H9 (cell line): ENCODE results near the gene PYGB. TPM values are rescaled to one million over a fixed set of nuclear protein-coding genes. Genes with fewer than 3 reads are reported as not detected.

Experiments
- DNase-seq: peaks from one replicate; pipeline ENCODE4 v3.0.0-alpha.2; 2017
- H2AFZ ChIP-seq: one replicate; pipeline ENCODE4 v1.6.1; 2013; ENCODE audit warnings: mild to moderate bottlenecking, low read length, control low read depth, moderate library complexity
- H2AK5ac ChIP-seq: 2 replicates; pipeline ENCODE4 v1.6.1; 2013; ENCODE audit warnings: low read length, control low read depth, mixed read lengths; ENCODE audit not compliant: insufficient read length
- H2BK120ac ChIP-seq: one replicate; pipeline ENCODE4 v1.6.1; 2013; ENCODE audit warnings: low read depth, mild to moderate bottlenecking, low read length, control low read depth, inconsistent platforms; ENCODE audit not compliant: poor library complexity, severe bottlenecking
- H2BK12ac ChIP-seq: 2 replicates; pipeline ENCODE4 v1.6.1; 2013; ENCODE audit warnings: low read length, control low read depth, mixed read lengths, low read depth; ENCODE audit not compliant: insufficient read length
- H2BK15ac ChIP-seq: 2 replicates; pipeline ENCODE4 v1.6.1; 2013; ENCODE audit warnings: low read depth, low read length, control low read depth
- H2BK20ac ChIP-seq: one replicate; pipeline ENCODE4 v1.6.1; 2013; ENCODE audit warnings: low read depth, mild to moderate bottlenecking, low read length, control low read depth, inconsistent platforms; ENCODE audit not compliant: poor library complexity, severe bottlenecking
- H2BK5ac ChIP-seq: 2 replicates; pipeline ENCODE4 v1.6.1; 2013; ENCODE audit warnings: low read length, control low read depth, mixed read lengths; ENCODE audit not compliant: insufficient read length
- H3K14ac ChIP-seq: 2 replicates; pipeline ENCODE4 v1.6.1; 2013; ENCODE audit warnings: low read length, control low read depth; ENCODE audit not compliant: insufficient read depth
- H3K18ac ChIP-seq: 2 replicates; pipeline ENCODE4 v1.6.1; 2013; ENCODE audit warnings: low read depth, mild to moderate bottlenecking, mixed read lengths, low read length, control low read depth; ENCODE audit not compliant: insufficient read length
- H3K23ac ChIP-seq: 2 replicates; pipeline ENCODE4 v1.6.1; 2013; ENCODE audit warnings: low read length, control low read depth, mixed read lengths, low read depth; ENCODE audit not compliant: insufficient read length
- H3K23me2 ChIP-seq: 2 replicates; pipeline ENCODE4 v1.6.1; 2013; ENCODE audit warnings: low read depth, mild to moderate bottlenecking, mixed read lengths, low read length, control low read depth; ENCODE audit not compliant: insufficient read length, poor library complexity, severe bottlenecking
- H3K27ac ChIP-seq: 2 replicates; pipeline ENCODE4 v1.5.1; 2013; ENCODE audit warnings: low read length, control low read depth, mixed read lengths, low read depth; ENCODE audit not compliant: insufficient read length
- H3K27me3 ChIP-seq: 2 replicates; pipeline ENCODE4 v1.6.1; 2013; ENCODE audit warnings: low read length, control low read depth, inconsistent platforms; ENCODE audit not compliant: insufficient read depth
- H3K4ac ChIP-seq: 2 replicates; pipeline ENCODE4 v1.6.1; 2013; ENCODE audit warnings: low read depth, mild to moderate bottlenecking, control low read depth, inconsistent platforms, low read length, moderate library complexity
- H3K4me1 ChIP-seq: 2 replicates; pipeline ENCODE4 v1.6.1; 2013; ENCODE audit warnings: low read length, control low read depth, inconsistent platforms; ENCODE audit not compliant: insufficient read depth
- H3K4me2 ChIP-seq: 2 replicates; pipeline ENCODE4 v1.6.1; 2013; ENCODE audit warnings: low read length, control low read depth, mixed read lengths; ENCODE audit not compliant: insufficient read length, insufficient read depth
- H3K56ac ChIP-seq: 2 replicates; pipeline ENCODE4 v1.6.1; 2013; ENCODE audit warnings: low read depth, mild to moderate bottlenecking, mixed read lengths, low read length, control low read depth; ENCODE audit not compliant: insufficient read length
- H3K79me1 ChIP-seq: 2 replicates; pipeline ENCODE4 v1.6.1; 2013; ENCODE audit warnings: low read depth, mild to moderate bottlenecking, moderate library complexity, low read length, control low read depth, inconsistent platforms; ENCODE audit not compliant: insufficient read depth, poor library complexity, severe bottlenecking
- H3K79me2 ChIP-seq: 2 replicates; pipeline ENCODE4 v1.6.1; 2013; ENCODE audit warnings: low read length, control low read depth, inconsistent platforms; ENCODE audit not compliant: insufficient read depth
- H3K9ac ChIP-seq: 2 replicates; pipeline ENCODE4 v1.6.1; 2013; ENCODE audit warnings: low read length, control low read depth, mixed read lengths; ENCODE audit not compliant: insufficient read length; ENCODE audit errors: extremely low read depth
- H3K9me3 ChIP-seq: one replicate; pipeline ENCODE4 v1.6.1; 2013; ENCODE audit warnings: low read depth, low read length, inconsistent platforms; ENCODE audit not compliant: control insufficient read depth
- H3T11ph ChIP-seq: one replicate; pipeline ENCODE4 v1.6.1; 2013; ENCODE audit warnings: mild to moderate bottlenecking, low read length, control low read depth, inconsistent platforms
- H4K20me1 ChIP-seq: one replicate; pipeline ENCODE4 v1.6.1; 2013; ENCODE audit not compliant: control insufficient read depth, insufficient read length, insufficient read depth
- H4K5ac ChIP-seq: 2 replicates; pipeline ENCODE4 v1.6.1; 2013; ENCODE audit warnings: low read depth, mild to moderate bottlenecking, mixed read lengths, low read length, control low read depth; ENCODE audit not compliant: insufficient read length
- H4K8ac ChIP-seq: replicated peaks from 2 replicates; pipeline ENCODE4 v1.6.1; 2013; ENCODE audit warnings: low read length, control low read depth, mixed read lengths, low read depth; ENCODE audit not compliant: insufficient read length
- H4K91ac ChIP-seq: 2 replicates; pipeline ENCODE4 v1.6.1; 2013; ENCODE audit warnings: low read depth, mild to moderate bottlenecking, moderate library complexity, mixed read lengths, low read length, control low read depth; ENCODE audit not compliant: insufficient read length
- H3K27ac Mint-ChIP-seq, 3 experiments: 2 replicates in 2 of 3; 3 replicates in 1 of 3; pipeline ENCODE4 v1.8.0; 2020 to 2021; ENCODE audit warnings: mixed read lengths in 3 of 3, mild to moderate bottlenecking in 1 of 3, moderate library complexity in 1 of 3
- H3K27me3 Mint-ChIP-seq: 2 replicates; pipeline ENCODE4 v1.8.0; 2021; ENCODE audit warnings: low read depth, mild to moderate bottlenecking, moderate library complexity, mixed read lengths
- H3K36me3 Mint-ChIP-seq, 3 experiments: 2 replicates in 2 of 3; 3 replicates in 1 of 3; pipeline ENCODE4 v1.8.0; 2020 to 2021; ENCODE audit warnings: low read depth in 3 of 3, mixed read lengths in 3 of 3; ENCODE audit not compliant: insufficient read depth in 1 of 3
- H3K4me1 Mint-ChIP-seq, 2 experiments: 2 replicates each; pipeline ENCODE4 v1.8.0; 2020; ENCODE audit warnings: mixed read lengths in 2 of 2
- H3K4me3 Mint-ChIP-seq, 2 experiments: 2 replicates in 1 of 2; 3 replicates in 1 of 2; pipeline ENCODE4 v1.8.0; 2020 to 2021; ENCODE audit warnings: mild to moderate bottlenecking in 2 of 2, mixed read lengths in 2 of 2, moderate library complexity in 1 of 2
- H3K9me3 Mint-ChIP-seq, 2 experiments: 2 replicates in 1 of 2; 3 replicates in 1 of 2; pipeline ENCODE4 v1.8.0; 2020; ENCODE audit warnings: mild to moderate bottlenecking in 2 of 2, mixed read lengths in 2 of 2, moderate library complexity in 1 of 2
- CTCF ChIP-seq: fragments of 200-600 bp; sonication (generic); conservative IDR thresholded peaks from 3 replicates; pipeline ENCODE4 v1.8.0; 2021; ENCODE audit warnings: antibody characterized with exemption, mild to moderate bottlenecking
- WGBS: extraction: QIAGEN DNeasy Blood & Tissue Kit; methylation state at CpG from one replicate; pipeline ENCODE4 v1.1.7; 2013; ENCODE audit warnings: missing lambda C conversion rate, low lambda C conversion rate, mixed read lengths; ENCODE audit not compliant: insufficient read length; ENCODE audit errors: extremely low coverage; 5-methylcytosine and 5-hydroxymethylcytosine counted together
- total RNA-seq: library from RNA; stranded (reverse); gene quantifications from 2 replicates; pipeline ENCODE4 v1.2.1, GENCODE V29; 2021

Gene PYGB
- total RNA-seq, 1 experiment from 2014 or later, result 46.9 TPM

GRCh38 chr20:25310268-25310920 is 62.5 kb downstream of the PYGB start:
- WGBS, result no CpG with 5 or more reads among the region's 6 CpGs
- Histone ChIP-seq H3K27me3 (no peaks in the 10 kb centered on the region), H3K4me2 (no peak overlapping the region), H4K8ac (no peak overlapping the region), H2BK12ac (no peak overlapping the region), H2BK5ac (no peak overlapping the region), H3K56ac (no peak overlapping the region), H3K9ac (no peak overlapping the region), H3K27ac (no peak overlapping the region), H2BK120ac (no peak overlapping the region), H2AFZ (no peak overlapping the region), H3K79me2 (no peaks in the 10 kb centered on the region), H4K91ac (no peak overlapping the region), H4K20me1 (peaks cover 3% of the 10 kb centered on the region), H3T11ph (no peak overlapping the region), H3K4ac (no peak overlapping the region), H3K9me3 (no peaks in the 10 kb centered on the region), H3K23me2 (no peaks in the 10 kb centered on the region), H3K23ac (no peak overlapping the region), H3K4me1 (no peaks in the 10 kb centered on the region; the same call in 1 of the 2 replicates), H3K14ac (no peak overlapping the region), H2AK5ac (no peak overlapping the region), H2BK20ac (no peak overlapping the region), H3K18ac (no peak overlapping the region), H2BK15ac (no peak overlapping the region), H4K5ac (no peak overlapping the region), H3K79me1 (no peaks in the 10 kb centered on the region)
- H3K4me3 Mint-ChIP-seq, result no peak overlapping the region
- H3K36me3 Mint-ChIP-seq, result peaks cover 21 to 50% (median 38%) of the 10 kb centered on the region in 3 experiments
- no peak for DNase-seq
- H3K4me1 Mint-ChIP-seq, result peaks cover 5 to 6% of the 10 kb centered on the region in 2 experiments
- H3K27me3 Mint-ChIP-seq, result no peaks in the 10 kb centered on the region
- TF ChIP-seq CTCF, result peak; percentile 32; the same call in 2 of the 3 replicates
- peak overlapping the region; percentile 52 to 66 (median 54) for H3K27ac Mint-ChIP-seq
- peaks cover 4 to 5% of the 10 kb centered on the region in 2 experiments; a peak in 4 of 5 replicates for H3K9me3 Mint-ChIP-seq
